ENCODE results near the gene APH1B.
"Not testable (repeated sequence)": the region's sequence is repeated elsewhere in the genome, so short reads cannot be mapped to it uniquely, and the experiment has no call there.

APH1B gene

DNA sequence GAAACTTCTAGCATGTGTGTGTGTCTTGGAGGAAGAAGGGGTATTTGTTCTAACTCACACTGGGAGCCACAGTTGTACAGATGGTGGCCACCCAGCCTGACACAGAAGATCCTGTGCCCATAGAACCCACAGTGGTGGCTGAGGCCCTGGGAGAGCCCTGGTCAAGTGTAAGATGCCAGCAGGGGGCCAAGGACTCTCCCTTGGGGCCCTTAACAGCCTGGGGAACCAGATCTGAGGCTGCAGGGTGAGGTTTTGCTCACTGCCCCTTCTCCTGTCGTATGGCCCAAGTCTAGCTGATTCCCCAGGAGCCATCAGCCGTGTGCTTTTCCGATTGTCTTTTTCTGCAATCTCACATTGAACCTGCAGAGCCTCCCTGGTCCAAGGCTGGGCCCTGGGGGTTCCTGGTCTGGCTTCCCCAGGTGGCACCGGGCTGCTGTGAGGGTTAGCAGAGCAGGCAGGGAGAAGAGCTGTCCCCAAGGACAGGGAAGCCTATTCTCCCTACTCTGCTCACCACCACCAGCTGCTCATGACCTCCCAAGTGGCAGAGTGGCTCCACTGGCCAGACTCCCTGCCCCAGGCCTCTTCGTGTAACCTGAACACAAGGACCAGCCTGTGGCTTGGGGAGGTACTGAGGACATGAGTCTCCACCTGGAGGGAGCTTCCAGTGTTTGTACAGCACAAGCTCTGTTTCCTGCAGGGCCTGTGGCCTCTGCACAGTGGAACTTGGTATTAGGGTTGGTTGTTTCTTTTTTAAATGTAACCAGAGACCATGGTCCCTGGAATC, 52.4 kb downstream of the APH1B start:
- DNase-seq (ENCODE audit: extremely low read depth in 1 of 2, low read depth in 1 of 2), result no peak

DNA sequence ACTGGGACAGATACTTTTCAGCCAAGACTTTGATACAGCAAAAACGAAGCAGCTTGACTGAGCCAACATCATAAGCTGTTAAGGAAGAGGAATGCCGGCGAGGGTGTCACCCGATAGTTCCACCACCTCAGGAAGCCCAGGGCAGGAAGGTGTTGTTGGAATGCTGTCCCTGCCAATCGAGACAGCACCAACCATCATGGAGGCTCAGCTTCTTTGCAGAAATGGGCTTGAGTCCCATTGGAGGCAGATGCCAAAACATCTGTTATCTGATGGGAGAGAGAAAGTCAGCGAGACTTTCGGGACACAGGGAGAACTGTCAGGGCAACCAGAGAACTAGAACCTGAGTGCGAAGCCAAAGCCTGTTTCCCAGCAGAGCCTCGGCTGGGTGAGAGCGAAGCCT, 53.5 kb downstream of the APH1B start:
- DNase-seq (ENCODE audit: extremely low read depth in 1 of 2, low read depth in 1 of 2), result no peak

DNA sequence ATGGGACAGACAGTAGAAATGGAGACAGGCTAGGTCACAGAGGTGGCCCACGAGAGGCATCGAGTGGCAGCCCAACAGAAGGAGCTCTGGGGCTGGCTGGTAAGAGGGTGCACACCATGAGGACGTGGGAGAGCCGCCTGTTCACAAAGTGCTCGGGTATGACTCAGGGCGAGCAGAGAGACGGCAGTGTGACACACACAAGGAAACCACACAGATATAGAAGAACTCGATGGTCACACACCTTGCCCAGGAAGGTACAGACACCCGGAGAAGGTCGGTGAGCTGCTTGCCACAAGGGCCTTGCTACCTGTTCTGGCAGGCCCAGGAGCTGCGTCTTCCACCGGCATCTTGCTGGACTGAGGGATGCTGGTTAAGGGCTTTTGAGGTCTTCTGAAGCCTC, 54.1 kb downstream of the APH1B start:
- no peak for DNase-seq (ENCODE audit: extremely low read depth in 1 of 2, low read depth in 1 of 2)

DNA sequence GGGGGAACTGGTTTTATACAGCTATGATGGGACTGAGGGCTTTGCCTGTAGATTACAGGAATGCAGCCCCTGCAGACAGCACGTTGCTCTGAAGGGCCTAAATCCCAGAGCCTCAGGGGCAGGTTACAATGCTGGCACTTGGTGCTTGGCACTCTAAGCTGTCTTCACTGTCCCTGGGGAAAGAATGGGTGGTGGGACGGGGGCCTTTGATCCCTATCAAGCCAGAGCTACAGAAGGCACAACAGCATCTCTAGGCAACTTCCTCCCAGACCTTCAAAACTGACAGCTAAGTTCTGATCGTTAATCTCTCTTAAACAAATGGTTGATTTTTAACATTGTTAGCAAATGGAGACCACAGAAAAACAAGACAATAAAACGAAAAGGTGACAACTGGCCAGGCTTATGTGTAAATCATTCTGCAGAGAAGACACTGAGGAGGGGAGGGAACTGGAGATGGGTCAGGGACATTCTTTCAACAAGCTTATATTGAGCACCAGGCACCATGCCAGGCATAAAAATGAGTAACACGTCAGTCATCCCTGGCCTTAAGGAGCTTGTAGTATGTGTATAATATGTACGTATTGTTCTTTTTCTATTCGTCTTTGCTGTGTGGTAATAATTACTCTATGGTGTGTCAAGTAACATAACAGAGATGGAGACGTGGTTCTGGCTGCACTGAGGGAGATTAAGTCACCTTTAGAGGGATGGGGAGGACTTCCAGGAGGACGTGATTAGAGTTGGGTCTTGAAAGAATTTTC, 55.1 kb downstream of the APH1B start:
- no peak for DNase-seq (ENCODE audit: extremely low read depth in 1 of 2, low read depth in 1 of 2)

DNA sequence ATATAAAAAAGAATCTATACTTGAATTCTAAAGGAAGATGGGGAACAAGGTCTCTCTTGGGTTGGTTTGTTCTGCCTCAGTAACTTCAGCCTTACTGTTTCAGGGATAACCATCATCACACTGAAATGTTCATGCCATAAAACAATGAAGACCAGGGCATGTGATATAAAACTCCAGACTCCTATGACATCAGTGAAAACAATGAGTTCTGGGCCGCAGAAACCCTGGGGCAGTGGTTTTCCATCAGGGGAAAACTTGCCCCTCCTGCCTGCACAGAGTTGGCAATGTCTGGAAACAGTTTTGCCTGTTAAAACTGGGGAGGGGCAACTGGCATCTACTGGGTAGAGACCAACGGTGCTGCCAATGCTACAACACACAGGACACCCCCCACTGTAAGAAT, 57.4 kb downstream of the APH1B start:
- no peak for DNase-seq (ENCODE audit: extremely low read depth in 1 of 2, low read depth in 1 of 2)

DNA sequence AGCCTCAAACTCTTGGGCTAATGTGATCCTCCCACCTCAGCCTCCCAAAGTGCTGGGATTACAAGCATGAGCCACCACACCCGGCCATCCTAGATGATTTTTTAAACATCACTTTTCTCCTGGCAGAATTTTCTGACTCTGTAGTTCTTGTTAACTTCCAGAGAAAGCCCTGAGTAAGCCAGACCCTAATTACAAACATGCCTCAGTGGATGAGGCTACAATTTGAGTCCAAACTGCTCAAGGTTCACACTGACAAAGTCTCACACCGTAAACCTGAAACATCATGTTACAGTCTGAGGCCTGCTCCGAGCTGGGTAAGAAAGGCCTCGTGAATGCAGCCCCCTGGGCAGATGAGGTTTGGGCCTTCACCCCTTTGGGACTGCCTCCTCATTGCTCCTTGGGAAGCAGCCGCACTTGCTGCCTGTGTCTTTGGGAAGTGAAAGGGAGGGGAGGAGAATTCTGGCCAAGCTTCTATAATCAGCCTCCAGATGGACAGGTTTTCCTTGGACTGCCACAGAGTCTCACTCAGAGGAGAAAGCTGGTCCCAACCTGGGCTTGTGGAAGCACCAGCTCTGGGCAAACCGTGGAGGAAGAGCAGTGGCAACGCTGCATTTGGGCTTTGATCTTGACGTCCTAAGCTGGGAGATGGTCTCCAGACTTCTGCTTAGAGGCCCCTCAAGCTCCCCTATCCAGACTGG, 58.3 kb downstream of the APH1B start:
- DNase-seq (ENCODE audit: extremely low read depth in 1 of 2, low read depth in 1 of 2), result no peak

DNA sequence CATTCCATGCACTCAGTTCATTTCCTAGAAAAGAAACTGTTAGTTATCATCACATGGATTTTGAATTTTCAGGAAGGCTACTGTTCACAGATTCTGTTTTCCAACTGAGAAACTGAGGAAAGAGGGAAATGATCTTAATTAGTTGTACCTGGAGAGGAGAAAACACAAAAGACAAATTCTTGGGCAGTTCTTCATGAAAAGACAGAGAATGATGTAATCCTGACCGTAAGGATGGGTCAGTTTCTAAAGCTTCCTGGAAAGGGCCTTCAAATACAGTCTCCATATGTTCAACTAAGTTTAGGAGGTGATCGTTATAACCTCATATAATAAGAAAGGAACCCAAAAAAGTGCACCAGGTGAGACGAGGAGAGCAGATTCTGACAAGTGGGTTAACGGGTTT, 59.6 kb downstream of the APH1B start:
- DNase-seq (ENCODE audit: extremely low read depth in 1 of 2, low read depth in 1 of 2), result no peak

DNA sequence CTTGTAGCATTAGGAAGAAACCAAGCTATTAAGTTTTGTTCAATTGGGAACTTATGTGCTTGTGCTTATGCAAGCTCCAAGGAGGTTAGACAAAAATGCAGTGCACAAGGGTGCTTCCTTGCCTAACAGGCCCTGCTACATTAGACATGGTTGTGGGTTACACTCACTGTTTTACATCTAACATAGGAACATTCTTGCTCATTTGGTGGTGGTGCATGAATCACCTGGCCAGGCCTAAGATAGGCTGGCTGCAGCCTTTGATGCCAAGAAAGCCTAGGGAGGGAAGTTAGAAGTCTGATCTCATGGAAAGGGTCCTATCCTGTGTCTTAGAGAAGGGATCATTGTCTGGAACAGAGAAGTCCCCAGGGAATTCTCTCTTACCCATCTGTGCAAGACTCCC, 60.8 kb downstream of the APH1B start:
- no peak for DNase-seq (ENCODE audit: extremely low read depth in 1 of 2, low read depth in 1 of 2)

DNA sequence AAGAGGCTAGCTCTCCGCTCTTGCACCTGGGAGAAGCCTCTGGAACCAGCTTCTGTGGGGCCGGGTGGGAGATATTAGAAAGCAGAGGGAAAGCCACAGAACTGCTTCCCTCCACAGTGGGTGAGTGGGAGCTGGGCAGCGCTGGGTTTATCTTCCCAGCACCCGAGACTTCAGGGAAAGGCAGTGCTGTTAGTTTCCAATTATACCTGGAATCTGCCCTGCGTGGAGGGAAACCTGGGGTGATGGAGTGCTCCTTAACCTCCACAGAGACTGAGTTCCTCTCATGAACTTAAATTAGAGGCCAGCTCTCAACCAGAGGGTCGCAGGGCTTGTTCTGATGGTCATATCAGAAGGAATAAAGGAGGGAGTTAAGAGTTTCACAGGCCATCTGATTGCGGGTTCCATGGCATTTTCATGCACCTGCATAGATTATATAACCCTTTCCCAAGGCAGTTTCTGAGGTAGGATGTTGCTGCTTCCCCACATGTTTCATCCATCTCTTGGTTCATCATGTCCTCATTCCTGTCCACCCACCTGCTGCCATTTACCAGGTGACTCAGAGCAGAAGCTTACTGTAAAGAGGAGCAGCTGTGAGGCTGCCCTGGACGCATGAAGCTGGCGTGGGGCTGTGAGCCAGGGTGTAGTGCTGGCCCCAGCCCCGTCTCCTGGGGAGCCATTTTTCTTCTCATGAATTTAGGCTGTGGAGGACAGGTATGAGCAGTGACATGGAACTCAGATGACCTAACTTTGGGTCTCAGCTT, 61.8 kb downstream of the APH1B start:
- DNase-seq (ENCODE audit: extremely low read depth in 1 of 2, low read depth in 1 of 2), result no peak

DNA sequence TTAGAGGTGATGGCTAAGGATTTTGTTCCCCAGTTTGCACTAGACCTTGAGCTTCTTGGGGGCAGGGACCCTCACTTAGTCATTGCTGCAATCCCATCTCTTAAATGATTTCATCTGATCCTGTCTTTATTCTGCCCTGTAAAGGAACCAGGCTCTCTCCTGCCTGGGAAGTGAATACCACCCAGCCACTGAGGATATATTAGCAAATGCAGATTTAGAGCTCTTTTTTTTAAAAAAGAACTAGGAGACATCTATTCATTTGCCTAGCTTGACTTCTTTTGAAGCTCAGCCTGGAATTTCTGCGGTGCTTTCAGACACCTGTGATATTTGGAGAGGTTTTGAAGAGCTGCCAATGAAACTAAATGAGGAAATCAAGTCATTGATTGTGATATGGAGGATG, 62.4 kb downstream of the APH1B start:
- no peak for DNase-seq (ENCODE audit: extremely low read depth in 1 of 2, low read depth in 1 of 2)

DNA sequence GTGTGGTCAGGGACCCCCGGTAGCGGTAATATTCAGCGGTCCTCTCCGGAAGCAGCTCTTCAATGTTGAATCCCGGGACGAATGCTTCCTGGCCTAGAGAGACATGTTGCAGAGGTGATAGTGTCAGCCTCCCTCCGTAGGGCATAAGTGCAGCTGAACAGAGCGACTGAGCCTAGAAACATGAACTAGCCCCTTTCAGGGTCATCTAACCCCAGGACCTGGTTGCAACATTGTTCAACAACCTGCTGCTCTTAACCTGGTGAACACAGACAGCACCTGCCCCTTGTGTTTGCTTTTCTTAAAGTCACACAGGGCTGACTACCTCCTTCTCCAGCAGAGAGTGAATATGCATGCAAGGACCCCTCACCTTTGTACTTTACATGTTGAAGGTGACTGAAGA, 62.9 kb downstream of the APH1B start:
- DNase-seq (ENCODE audit: extremely low read depth in 1 of 2, low read depth in 1 of 2), result no peak

DNA sequence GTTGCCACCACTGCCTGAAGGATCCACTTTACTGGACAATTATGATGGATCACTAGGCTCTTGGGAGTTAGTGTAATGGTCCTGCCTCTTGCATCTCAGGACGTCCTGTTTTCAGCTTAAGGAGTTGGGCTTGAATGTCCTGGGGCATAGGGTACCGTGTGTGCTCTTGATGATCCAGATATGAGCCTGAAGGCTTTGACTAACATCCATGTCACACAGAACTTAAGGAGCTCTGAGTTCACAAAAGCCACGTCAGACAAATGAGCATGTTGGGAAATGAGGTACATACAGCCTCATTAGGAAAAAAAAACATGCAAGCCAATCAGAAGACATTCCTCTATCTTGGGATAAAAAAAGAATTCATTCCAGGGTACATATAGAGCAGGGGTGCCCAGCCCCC, 63.5 kb downstream of the APH1B start:
- no peak for DNase-seq (ENCODE audit: extremely low read depth in 1 of 2, low read depth in 1 of 2)

DNA sequence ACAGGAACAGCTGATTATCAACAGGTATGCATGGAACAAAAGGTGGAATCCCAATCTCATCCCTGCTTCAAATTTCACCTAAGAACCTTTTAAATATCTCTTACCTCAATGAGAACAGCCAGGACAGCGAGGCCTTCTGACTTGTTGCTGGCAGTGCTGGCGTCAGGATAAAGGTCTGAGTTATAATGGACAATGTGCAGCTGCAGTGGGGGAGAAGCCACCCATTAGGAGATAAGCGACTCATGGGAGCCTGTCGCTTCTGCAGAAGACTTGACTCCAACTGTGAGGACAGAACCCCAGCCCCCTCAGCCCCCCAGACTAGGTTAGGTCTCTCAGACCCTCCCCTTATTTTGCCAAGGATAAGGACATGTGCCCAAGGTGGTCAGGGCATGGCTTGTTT, 64.5 kb downstream of the APH1B start:
- no peak for DNase-seq (ENCODE audit: extremely low read depth in 1 of 2, low read depth in 1 of 2)

DNA sequence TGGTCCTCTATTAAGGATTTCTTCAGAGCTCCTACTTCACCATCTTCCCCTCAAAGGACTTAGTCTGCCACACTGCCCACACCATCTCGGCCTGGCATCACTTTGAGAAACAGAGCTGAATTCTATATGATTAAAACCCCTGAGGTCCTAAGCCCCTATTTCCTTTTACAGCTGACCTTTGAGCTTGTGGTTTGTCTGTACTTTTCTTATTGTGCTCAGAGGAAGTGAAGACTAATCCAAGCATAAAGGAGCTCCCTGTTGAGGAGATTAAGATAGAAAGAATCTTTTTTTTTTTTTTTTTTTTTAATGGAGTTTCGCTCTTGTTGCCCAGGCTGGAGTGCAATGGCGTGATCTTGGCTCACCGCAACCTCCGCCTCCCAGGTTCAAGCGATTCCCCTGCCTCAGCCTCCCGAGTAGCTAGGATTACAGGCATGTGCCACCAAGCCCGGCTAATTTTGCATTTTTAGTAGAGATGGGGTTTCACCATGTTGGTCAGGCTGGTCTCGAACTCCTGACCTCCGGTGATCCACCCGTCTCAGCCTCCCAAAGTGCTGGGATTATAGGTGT, 65.7 kb downstream of the APH1B start:
- DNase-seq (ENCODE audit: extremely low read depth in 1 of 2, low read depth in 1 of 2), result not testable (repeated sequence)

DNA sequence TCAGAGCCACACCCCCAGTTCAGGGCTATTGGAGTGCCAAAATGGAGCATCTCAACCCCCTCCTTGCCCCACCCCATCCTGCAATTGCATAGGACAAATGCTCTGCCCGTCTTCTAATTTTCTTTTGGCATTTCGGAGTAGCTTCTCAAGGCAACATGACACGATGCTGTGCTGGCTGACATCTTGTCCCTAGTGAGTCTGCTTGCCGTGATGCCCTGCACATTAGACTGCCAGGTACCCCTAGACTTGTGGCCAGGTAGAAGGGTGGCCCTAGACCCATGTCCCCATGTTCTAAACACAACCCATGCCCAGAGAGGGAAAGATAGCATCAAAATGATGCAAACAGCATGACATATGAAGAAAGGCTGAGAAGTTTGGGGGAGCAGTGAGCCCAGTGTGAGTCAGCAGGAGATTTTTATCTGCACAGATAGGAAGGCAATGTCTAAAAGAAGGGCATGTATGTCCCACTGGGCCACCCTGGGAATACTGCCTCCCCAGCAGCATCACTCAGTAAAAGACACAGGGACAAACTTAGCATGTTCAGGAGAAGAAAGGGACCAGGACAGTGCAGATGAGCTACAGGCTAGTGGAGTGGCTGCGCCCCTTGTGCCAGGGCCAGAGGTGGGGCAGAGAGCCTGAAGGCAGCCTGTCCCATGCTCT, 67.5 kb downstream of the APH1B start:
- no peak for DNase-seq (ENCODE audit: extremely low read depth in 1 of 2, low read depth in 1 of 2)

DNA sequence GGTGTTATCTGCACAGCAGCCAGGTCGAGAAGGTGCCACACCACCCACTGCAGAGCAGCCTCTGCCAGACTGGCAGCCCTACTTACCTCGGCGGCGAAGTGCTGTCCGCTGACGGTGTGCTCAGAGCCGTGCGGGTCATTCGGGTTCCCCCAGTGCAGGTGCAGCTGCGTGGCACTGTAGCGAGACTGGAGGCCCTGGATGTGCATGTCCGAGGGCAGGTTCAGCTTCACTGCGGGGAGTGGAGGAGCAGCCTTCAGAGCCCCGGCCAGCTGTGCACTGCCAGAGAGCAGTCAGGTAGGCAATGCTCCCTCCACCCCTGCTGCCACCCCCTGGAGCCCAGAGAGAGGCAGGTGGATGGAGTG, 68.0 kb downstream of the APH1B start:
- DNase-seq (ENCODE audit: extremely low read depth in 1 of 2, low read depth in 1 of 2), result no peak

DNA sequence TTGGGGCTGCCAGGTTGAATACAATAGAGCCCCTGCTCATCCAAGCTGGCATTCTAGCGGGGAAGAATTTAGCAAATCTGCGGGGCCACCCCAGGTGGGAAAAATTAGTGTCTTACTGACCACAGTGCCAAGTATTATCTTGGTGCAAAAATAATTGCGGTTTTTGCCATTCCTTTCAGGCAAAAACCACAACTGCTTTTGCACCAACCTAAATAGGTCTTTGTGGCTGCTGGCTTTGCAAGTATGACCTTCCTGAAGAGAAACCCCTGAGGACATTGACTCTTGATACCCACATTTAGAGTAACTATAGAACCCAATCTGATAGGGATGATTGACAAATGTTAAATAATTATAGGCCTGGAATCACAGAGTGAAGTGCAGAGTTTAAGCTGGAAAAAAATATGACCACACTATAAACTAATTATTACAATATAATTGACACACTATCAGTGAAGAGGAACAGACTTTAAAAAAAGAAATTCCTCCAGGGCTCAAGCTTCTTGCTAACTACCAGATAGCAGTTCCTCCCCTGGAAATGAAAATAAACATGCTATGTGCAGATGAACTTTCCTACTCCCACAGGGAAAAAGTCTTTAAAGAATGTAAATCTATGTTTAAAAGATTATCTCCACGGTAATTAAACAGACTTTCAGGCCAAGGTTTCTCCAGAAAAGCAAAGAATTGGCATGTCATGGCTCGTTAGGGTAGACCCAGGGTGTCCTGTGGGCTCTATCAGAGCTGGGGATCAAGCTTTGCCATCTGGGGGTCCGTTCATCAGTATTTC, 69.9 kb downstream of the APH1B start:
- no peak for DNase-seq (ENCODE audit: extremely low read depth in 1 of 2, low read depth in 1 of 2)

DNA sequence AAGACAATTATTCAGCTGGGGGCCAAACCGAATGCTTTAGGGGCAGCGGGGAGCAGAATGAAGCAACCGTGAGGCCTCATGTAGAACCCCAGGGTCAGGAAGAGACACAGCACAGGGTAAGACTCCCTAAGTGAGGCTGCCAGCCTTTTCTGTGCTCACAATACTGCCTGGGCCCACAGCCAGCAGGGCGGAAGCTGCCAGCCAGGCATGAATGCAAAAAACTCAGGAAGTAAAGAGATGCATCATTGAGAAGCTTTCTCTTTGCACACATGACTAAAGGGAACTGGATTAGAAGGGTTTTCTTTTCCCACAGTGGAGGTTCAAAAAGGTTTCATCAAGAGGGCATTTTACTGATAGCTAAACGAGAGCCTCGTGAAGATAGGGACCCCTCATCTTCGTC, 71.0 kb downstream of the APH1B start:
- DNase-seq (ENCODE audit: extremely low read depth in 1 of 2, low read depth in 1 of 2), result no peak

DNA sequence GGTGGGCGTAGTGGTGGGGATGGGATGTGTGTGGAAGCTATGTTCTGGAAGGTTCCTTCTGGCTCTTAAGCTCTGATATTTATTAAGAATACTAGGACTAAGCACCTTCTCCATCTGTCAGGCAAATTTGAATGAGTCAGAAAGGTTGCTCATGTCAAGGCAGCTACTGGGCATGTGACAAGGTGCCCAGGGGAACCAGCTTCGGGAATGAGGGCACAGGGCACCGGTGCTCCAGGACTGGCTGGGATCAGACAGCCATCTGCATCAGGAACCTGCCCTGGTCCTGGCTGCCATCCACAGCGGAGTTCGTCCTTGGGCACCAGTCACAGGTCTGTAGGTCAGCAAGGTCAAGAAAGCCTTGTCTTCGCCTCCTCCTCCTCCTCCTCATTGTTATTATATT, 71.8 kb downstream of the APH1B start:
- no peak for DNase-seq (ENCODE audit: extremely low read depth in 1 of 2, low read depth in 1 of 2)

DNA sequence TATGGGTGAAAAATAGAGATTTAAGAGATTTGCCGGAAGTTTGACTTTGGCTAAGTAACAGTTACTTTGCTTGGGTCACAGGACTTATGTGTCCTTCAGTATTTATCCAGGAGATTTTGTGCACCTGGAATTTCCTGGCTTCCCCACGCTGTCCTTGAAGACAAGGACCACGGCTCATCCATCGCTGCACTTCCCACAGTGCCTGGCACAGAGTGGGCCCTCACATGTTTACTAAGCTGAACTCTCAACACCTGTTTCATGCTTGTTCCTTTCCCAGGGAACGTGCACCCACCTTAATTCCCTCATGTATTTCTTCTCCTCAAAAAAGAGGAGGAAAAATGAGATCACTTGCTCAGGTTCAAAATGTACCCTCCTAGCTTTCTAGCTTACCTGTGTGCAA, 72.2 kb downstream of the APH1B start:
- no peak for DNase-seq (ENCODE audit: extremely low read depth in 1 of 2, low read depth in 1 of 2)
